GM18505 (cell line): Measurements from ENCODE around the gene ZNF470.

Experiments used
- ATAC-seq: cut with Tn5 transposase; IDR thresholded peaks from one replicate; pipeline ENCODE4 v1.9.1; 2021; ENCODE audit not compliant: unreplicated experiment
- POLR2A ChIP-seq: IDR thresholded peaks from 4 replicates; pipeline ENCODE4 v1.6.1; 2011; ENCODE audit warnings: borderline replicate concordance; ENCODE audit not compliant: insufficient read depth, insufficient read length; ENCODE audit errors: extremely low read depth

Gene ZNF470

DNA sequence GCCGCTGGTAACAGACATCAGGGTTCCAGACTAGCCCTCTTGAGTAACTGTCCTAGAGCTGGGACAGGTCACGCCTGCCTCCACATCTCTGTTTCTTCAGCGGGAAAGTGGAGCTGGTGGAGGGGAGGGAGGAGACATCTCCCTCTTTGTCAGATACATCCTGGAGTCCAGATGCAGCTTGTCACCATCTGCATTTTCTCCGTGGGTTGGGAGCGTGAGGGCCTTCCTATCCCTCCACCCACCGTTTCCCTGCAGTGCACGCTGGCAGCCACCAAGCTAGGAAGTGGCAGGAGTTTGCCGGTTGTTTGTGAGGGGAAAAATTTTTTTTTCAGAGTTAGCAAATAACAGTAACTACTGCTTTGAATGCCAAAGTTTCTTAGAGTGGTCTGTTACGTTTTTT lies 55.7 kb downstream of the ZNF470 start:
- no peak for ATAC-seq
- no peak for TF ChIP-seq POLR2A

DNA sequence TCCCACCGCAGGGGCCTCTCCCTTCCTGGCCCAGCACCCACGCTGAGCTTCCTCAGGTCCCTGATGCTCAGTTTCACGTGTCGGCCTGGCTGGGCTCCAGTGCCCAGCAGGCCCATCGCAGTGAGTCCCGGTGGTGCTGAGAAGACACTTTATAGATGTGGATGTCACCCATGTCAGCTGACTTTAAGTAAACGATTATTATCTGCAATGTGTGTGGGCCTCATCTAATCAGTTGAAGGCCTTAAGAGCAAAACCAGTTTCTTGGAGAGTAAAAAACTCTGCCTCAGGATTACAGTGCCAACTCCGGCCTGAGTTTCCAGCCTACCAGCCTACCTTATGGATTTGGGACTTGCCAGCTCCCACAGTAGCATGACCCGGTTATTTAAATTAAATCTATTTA lies 58.4 kb downstream of the ZNF470 start:
- no peak for TF ChIP-seq POLR2A
- no peak for ATAC-seq

DNA sequence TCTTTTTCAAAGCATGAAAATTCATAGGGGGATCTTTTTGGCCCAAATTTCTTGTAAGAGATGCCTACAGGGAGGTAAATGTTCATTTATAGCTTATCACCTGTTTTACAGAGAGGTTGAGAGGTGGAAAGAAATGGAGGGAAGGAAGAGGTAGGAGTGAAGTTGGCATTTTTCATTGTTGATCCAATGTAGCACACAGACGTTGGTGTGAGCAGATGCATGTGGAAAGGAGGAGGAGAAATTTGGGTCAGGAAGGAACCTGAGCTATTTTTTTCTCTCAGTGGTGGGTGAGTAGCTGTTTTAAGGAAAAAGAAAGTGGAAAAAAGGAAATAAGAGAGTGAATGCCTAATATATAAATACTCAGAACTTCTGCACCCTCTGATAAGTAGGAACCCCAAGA lies 65.8 kb downstream of the ZNF470 start:
- no peak for TF ChIP-seq POLR2A

DNA sequence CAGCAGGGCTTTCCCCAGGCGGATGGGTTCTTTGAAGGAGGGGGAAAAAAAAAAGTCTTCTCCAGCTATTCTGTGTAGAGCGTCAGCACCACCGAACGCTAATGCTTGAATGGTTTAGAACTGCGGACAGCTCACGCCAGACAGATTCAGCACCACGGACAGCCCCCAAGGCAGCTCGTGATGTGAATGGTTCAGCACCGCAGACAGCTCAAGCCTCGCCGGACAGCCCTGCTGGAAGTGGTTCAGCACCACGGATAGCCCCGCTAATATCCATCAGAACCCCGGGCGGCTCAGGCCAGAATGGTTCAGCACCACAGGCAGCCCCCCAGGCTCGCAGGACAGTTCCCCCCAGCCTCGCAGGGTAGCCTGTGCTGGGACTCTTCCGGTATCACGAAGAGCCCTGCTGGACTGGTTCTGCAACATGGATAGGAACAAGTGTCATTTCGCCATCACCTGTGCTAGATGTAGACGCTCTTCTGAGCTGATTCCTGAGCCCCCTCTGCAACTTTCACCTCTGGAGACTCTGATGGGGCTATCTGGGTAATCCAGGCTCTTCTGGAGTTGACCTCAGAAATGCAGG lies 70.8 kb downstream of the ZNF470 start:
- no peak for ATAC-seq

More for the DNA sequence above, 65.8 kb downstream of the ZNF470 start:
- ATAC-seq = no peak

More for the DNA sequence above, 70.8 kb downstream of the ZNF470 start:
- no peak for TF ChIP-seq POLR2A
